ENCODE results near the gene CUTC.

DNA sequence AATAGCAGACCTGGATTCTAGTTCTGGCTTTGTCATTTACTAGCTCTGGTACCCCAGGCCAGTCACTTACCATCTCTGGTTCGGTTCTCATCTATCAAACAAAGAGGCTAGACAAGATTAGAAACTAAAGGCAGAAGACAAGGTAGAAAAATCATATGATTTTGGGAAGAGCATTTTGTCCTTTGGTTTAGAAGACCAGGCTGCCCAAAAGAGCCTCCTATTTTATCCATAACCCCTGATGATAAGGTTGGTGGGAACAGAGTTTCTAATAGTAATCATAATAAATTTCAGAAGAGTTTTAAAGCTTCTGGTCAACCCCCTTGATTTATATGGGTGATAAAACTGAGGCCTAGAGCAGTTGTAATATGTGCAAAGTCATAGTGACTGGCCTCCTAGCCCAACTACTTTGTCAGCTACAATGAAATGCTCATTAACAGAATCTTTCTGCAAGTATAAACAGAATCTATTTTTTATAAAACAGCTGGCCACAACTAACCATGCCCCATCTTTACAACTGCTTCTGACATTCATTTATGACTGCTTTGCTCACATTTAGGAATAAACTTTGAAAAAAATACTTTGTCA lies 23.5 kb upstream of the CUTC start:
- TF ChIP-seq POLR2A (IDR thresholded peaks at IDR 0.05; ENCODE audit: low read depth, low read length) (no peak), FOS (IDR thresholded peaks at IDR 0.05; ENCODE audit: borderline replicate concordance, insufficient read depth, low read length) (no peak), EZH2 (IDR thresholded peaks at IDR 0.05; ENCODE audit: borderline replicate concordance, low read depth, low read length, severe bottlenecking) (no peak), GATA2 (IDR thresholded peaks at IDR 0.05; ENCODE audit: insufficient read depth, insufficient read length, low read depth, low read length) (no peak)
- TF ChIP-seq, protein P1, sequence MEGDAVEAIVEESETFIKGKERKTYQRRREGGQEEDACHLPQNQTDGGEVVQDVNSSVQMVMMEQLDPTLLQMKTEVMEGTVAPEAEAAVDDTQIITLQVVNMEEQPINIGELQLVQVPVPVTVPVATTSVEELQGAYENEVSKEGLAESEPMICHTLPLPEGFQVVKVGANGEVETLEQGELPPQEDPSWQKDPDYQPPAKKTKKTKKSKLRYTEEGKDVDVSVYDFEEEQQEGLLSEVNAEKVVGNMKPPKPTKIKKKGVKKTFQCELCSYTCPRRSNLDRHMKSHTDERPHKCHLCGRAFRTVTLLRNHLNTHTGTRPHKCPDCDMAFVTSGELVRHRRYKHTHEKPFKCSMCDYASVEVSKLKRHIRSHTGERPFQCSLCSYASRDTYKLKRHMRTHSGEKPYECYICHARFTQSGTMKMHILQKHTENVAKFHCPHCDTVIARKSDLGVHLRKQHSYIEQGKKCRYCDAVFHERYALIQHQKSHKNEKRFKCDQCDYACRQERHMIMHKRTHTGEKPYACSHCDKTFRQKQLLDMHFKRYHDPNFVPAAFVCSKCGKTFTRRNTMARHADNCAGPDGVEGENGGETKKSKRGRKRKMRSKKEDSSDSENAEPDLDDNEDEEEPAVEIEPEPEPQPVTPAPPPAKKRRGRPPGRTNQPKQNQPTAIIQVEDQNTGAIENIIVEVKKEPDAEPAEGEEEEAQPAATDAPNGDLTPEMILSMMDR (IDR thresholded peaks at IDR 0.05; ENCODE audit: extremely low read depth in 1 of 2, insufficient read depth in 1 of 2, low read depth in 1 of 2, low read length in 2 of 2), result no peak
